Epidermal melanocyte (primary cell): ENCODE data around the gene RDH16.
"Not testable (repeated sequence)": the region's sequence is repeated elsewhere in the genome, so short reads cannot be mapped to it uniquely, and the experiment has no call there.

Experiments used
- DNase-seq: peaks from one replicate; pipeline ENCODE4 v3.0.0; 2011; ENCODE audit warnings: low spot score; ENCODE audit not compliant: insufficient read length

Gene RDH16

GRCh38 chr12:56927281-56927680, 30.1 kb downstream of the RDH16 start:
- no peak for DNase-seq

- no peak for DNase-seq
These were observed 35.4 kb downstream of the RDH16 start for GRCh38 chr12:56922031-56922430.

DNA sequence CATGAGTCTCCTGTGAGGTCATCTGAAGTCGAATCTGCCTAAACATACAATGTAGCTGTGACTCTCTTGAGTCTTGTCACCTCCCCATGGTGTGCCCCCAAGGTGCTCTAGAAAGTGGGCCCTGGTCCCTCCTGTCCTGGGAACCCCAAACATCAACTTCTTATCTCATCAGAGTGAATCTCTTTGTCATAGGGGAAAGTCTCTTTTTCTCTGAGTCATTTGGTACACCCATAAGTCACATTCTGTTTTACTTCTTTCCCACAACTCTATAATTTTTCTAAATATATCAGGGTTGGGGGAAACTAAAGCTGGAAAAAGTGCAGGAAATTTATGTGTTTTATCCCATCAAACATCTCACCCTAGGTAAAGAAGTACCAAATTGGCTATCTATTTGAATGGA, 36.1 kb downstream of the RDH16 start:
- no peak for DNase-seq

GRCh38 chr12:56918139-56918538, 39.3 kb downstream of the RDH16 start:
- not testable (repeated sequence) for DNase-seq

GRCh38 chr12:56916996-56917333, 40.4 kb downstream of the RDH16 start:
- DNase-seq, result no peak

DNA sequence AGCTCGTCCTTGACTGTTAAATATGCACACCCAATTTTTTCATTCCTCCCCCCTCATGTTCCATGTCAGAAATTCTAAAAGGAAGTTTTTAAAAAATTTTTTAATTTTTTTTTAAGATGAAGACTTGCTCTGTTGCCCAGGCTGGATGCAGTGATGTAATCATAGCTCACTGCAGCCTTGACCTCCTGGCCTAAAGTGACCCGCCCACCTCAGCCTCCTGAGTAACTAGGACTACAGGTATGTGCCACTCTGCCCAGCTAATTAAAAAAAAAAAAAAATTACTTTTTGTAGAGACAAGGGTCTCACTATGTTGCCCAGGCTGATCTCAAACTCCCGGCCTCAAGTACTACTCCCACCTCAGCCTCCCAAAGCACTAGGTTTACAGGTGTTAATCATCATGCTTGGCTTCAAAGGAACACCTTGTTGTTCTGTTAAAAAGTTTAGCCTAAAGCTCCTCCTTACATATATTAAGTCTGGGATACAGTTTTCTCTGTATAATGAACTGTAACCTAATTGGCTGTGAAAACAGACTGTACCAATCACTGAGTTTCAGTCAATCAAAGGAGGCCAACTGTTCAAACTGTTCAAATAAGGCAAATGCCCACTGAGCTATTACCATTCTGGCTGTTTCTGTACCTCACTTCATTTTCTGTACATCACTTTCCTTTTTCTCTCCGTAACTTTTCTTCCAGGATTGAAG, 41.0 kb downstream of the RDH16 start:
- DNase-seq, result no peak

DNA sequence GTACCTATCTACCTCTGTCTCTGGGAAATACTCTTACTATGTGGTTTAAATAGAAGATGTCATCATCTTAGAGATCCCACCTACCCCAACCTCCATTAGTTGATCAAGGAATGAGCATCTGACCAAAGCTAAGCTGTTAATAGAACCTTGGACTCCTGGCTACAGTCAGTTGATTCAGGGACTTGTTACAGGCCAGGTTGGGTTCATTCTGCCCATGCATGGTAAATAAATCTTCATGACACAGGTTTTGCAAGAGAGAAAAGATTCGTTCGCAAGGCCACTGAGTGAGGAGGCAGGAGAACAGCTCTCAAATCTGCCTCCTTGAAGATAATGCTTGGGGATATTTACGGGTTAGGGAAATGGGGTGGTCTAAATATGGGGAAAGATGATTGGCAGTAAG, 42.7 kb downstream of the RDH16 start:
- no peak for DNase-seq

DNA sequence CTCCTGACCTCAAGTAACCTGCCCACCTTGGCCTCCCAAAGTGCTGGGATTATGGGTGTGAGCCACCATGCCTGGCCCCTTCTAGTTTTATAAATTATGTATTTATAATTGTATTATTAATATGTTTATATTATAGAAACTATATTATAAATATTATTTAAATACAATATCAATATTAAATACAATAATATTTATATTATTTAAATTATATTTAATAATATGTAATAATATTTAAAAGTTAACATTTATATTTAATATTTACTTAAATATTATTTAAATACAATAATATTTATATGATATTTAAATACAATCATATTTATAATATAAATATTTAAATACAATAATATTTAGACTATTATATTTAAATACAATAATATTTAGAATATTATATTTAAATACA, 43.2 kb downstream of the RDH16 start:
- no peak for DNase-seq

GRCh38 chr12:56909403-56909802, 48.0 kb downstream of the RDH16 start:
- DNase-seq, result not testable (repeated sequence)

DNA sequence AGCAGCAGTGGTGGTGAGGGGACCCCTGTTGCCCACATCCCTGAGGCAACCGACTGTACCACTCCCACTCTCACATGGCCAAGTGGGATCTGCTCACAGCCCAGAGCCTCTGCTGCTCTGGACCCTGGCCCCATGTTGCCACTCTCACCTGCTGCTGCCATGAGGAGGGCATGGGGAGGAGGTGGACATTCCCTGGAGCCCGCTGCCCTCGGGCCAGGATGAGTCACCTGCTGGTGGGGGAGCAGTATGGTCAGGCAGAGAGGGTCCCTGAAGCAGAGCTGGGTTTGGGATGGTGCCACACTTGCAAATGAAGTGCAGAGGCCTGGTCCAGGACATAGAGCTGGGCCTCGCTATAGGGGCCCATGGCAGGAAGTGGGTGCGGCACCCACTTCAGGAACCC, 49.3 kb downstream of the RDH16 start:
- DNase-seq, result no peak

GRCh38 chr12:56905852-56906251, 51.6 kb downstream of the RDH16 start:
- DNase-seq, result no peak

- DNase-seq, result no peak
These were observed 54.0 kb downstream of the RDH16 start for GRCh38 chr12:56903374-56903773.
